Caco-2 (cell line): ENCODE data around the gene SLC2A6. TPM values are rescaled to one million over a fixed set of nuclear protein-coding genes. Genes with fewer than 3 reads are reported as not detected.

Experiments
- BruUV-seq: library from RNA; stranded (reverse); fragments of 400-500 nt; replicated peaks from 2 replicates; lab custom pipeline; 2021; lab: Mats Ljungman, UMichigan
- CTCF ChIA-PET: fragments of 300-600 bp; sonication (Branson Sonifier 250); formaldehyde crosslinking; loops from one replicate; lab custom pipeline; 2022; ENCODE audit warnings: antibody characterized with exemption; lab: Charles Lee
- POLR2A ChIA-PET: fragments of 300-600 bp; sonication (Branson Sonifier 250); formaldehyde crosslinking; loops from one replicate; lab custom pipeline; 2022; ENCODE audit warnings: antibody characterized with exemption; lab: Charles Lee
- DNase-seq, 2 experiments: peaks; one replicate each; pipeline versions ENCODE4 v3.0.0 to v3.0.0-alpha.2; 2020 to 2022
- H3K27me3 ChIP-seq: replicated peaks from 2 replicates; pipeline ENCODE4 v1.6.0; 2011; ENCODE audit warnings: low read length; ENCODE audit not compliant: control insufficient read depth, insufficient read depth
- H3K36me3 ChIP-seq: 2 replicates; pipeline ENCODE4 v1.5.1; 2011; ENCODE audit warnings: low read length; ENCODE audit not compliant: control insufficient read depth, insufficient read depth
- H3K4me1 ChIP-seq: fragments of 250-450 bp; sonication (Bioruptor Pico); 2 replicates; pipeline ENCODE4 v1.5.1; 2020; ENCODE audit warnings: mild to moderate bottlenecking
- H3K4me3 ChIP-seq: 2 replicates; pipeline ENCODE4 v1.5.1; 2011; ENCODE audit warnings: low read depth, mild to moderate bottlenecking, control low read depth, low read length
- H3K9me3 ChIP-seq: fragments of 250-450 bp; sonication (Bioruptor Pico); 2 replicates; pipeline ENCODE4 v1.5.1; 2020; ENCODE audit warnings: mild to moderate bottlenecking, moderate library complexity
- H3K27ac Mint-ChIP-seq: one replicate; pipeline ENCODE4 v1.8.0; 2022; ENCODE audit warnings: mixed read lengths; ENCODE audit not compliant: unreplicated experiment
- H3K27me3 Mint-ChIP-seq: one replicate; pipeline ENCODE4 v1.8.0; 2022; ENCODE audit warnings: mixed read lengths; ENCODE audit not compliant: insufficient read depth, unreplicated experiment
- H3K36me3 Mint-ChIP-seq: one replicate; pipeline ENCODE4 v1.8.0; 2022; ENCODE audit warnings: mild to moderate bottlenecking, mixed read lengths; ENCODE audit not compliant: insufficient read depth, unreplicated experiment
- H3K4me1 Mint-ChIP-seq: one replicate; pipeline ENCODE4 v1.8.0; 2022; ENCODE audit warnings: low read depth, mixed read lengths; ENCODE audit not compliant: unreplicated experiment
- H3K4me3 Mint-ChIP-seq: one replicate; pipeline ENCODE4 v1.8.0; 2022; ENCODE audit warnings: mild to moderate bottlenecking, moderate library complexity, mixed read lengths; ENCODE audit not compliant: unreplicated experiment
- H3K9me3 Mint-ChIP-seq: one replicate; pipeline ENCODE4 v1.8.0; 2022; ENCODE audit warnings: mixed read lengths; ENCODE audit not compliant: unreplicated experiment
- intact Hi-C: fragments of 100-400 bp; cut with micrococcal nuclease; formaldehyde crosslinking; loops from one replicate; pipeline ENCODE4 v1.10.0; 2022; ENCODE audit not compliant: unreplicated experiment
- total RNA-seq: library from RNA; stranded (reverse); gene quantifications from 2 replicates; pipeline ENCODE4 v1.2.3, GENCODE V29; 2022
- TF ChIP-seq, protein P1 (sequence below), 2 experiments: fragments of 200-600 bp in 1 of 2; IDR thresholded peaks; 1 replicate in 1 of 2; 2 replicates in 1 of 2; pipeline versions ENCODE4 v1.5.1 to v1.8.0; 2011 to 2022; ENCODE audit warnings: antibody characterized with exemption in 1 of 2, control low read depth in 1 of 2, inconsistent platforms in 1 of 2, low read depth in 1 of 2, low read length in 1 of 2, mild to moderate bottlenecking in 1 of 2, moderate library complexity in 1 of 2; ENCODE audit not compliant: insufficient read depth in 1 of 2, severe bottlenecking in 1 of 2, unreplicated experiment in 1 of 2

SLC2A6 gene
- total RNA-seq, 1 experiment from 2014 or later = 7.1 TPM

DNA sequence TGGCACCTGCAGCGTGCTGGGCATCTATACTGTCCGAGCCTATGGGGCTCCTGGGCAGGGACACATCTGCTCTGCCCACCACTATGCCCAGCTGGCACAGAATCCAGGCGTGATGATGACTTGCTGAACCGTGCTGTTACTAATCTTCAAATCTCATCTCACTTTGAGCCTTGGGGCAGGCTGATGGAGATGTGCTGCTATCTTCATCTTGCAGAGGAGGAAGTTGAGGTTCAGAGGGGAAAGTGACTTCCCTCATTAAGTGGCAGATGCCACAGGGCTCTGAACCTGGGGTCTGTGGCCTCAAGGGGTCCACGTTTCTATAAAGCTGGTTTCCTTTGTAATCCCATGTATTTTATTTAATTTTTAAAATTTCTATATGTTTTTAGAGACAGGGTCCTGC, 4.7 kb downstream of the SLC2A6 start:
- Mint-ChIP-seq H3K36me3 (peaks cover 11% of the 10 kb centered on the region), H3K27me3 (no peaks in the 10 kb centered on the region), H3K4me1 (no peaks in the 10 kb centered on the region), H3K4me3 (no peak overlapping the region), H3K27ac (no peak overlapping the region), H3K9me3 (no peaks in the 10 kb centered on the region)
- H3K27me3 ChIP-seq = no peaks in the 10 kb centered on the region
- TF ChIP-seq, protein P1, sequence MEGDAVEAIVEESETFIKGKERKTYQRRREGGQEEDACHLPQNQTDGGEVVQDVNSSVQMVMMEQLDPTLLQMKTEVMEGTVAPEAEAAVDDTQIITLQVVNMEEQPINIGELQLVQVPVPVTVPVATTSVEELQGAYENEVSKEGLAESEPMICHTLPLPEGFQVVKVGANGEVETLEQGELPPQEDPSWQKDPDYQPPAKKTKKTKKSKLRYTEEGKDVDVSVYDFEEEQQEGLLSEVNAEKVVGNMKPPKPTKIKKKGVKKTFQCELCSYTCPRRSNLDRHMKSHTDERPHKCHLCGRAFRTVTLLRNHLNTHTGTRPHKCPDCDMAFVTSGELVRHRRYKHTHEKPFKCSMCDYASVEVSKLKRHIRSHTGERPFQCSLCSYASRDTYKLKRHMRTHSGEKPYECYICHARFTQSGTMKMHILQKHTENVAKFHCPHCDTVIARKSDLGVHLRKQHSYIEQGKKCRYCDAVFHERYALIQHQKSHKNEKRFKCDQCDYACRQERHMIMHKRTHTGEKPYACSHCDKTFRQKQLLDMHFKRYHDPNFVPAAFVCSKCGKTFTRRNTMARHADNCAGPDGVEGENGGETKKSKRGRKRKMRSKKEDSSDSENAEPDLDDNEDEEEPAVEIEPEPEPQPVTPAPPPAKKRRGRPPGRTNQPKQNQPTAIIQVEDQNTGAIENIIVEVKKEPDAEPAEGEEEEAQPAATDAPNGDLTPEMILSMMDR (IDR thresholded peaks at IDR 0.05; ENCODE audit: insufficient read depth in 1 of 2, low read depth in 1 of 2, low read length in 1 of 2, severe bottlenecking in 1 of 2, unreplicated experiment in 1 of 2) = no peak
- BruUV-seq = no TSS peak
- DNase-seq = no peak
- intact Hi-C loops = no loop called here
- H3K4me3 ChIP-seq = no peak overlapping the region
- POLR2A ChIA-PET = no interaction called here
- no peaks in the 10 kb centered on the region for H3K36me3 ChIP-seq
- 0 out of 2 replicates have a peak, but pooled peaks cover 7% of the 10 kb centered on the region for H3K4me1 ChIP-seq
- CTCF ChIA-PET = no interaction called here
- H3K9me3 ChIP-seq = no peaks in the 10 kb centered on the region

DNA sequence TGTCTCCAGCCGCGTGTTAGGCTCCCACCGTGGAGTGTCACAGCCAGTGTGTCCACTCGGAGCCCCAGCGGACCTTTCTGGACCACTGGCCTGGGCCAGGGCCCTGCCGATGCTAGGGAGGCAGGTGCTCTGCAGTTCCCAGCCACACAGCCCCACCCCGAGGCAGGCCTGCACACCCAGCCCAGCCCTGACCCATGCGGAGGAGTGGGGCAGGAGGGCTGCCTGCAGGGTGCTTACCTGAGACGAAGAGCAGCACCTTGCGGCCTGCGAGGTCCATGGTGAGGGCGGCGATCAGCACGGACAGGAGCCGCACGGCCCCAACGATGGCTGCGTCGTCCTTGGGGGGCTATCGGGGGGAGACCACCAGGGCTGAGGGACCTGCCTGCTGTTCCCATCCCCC, 5.2 kb downstream of the SLC2A6 start:
- TF ChIP-seq, protein P1 (IDR thresholded peaks at IDR 0.05; ENCODE audit: insufficient read depth in 1 of 2, low read depth in 1 of 2, low read length in 1 of 2, severe bottlenecking in 1 of 2, unreplicated experiment in 1 of 2) = no peak
- Mint-ChIP-seq H3K27me3 (no peaks in the 10 kb centered on the region), H3K36me3 (peaks cover 11% of the 10 kb centered on the region), H3K27ac (no peak overlapping the region), H3K4me1 (no peaks in the 10 kb centered on the region), H3K4me3 (no peak overlapping the region), H3K9me3 (no peaks in the 10 kb centered on the region)
- Histone ChIP-seq H3K4me1 (0 out of 2 replicates have a peak, but pooled peaks cover 7% of the 10 kb centered on the region), H3K4me3 (no peak overlapping the region), H3K9me3 (no peaks in the 10 kb centered on the region), H3K27me3 (no peaks in the 10 kb centered on the region), H3K36me3 (no peaks in the 10 kb centered on the region)
- no peak for DNase-seq
- intact Hi-C loops = no loop called here
- ChIA-PET POLR2A (no interaction called here), CTCF (no interaction called here)
- no TSS peak for BruUV-seq

DNA sequence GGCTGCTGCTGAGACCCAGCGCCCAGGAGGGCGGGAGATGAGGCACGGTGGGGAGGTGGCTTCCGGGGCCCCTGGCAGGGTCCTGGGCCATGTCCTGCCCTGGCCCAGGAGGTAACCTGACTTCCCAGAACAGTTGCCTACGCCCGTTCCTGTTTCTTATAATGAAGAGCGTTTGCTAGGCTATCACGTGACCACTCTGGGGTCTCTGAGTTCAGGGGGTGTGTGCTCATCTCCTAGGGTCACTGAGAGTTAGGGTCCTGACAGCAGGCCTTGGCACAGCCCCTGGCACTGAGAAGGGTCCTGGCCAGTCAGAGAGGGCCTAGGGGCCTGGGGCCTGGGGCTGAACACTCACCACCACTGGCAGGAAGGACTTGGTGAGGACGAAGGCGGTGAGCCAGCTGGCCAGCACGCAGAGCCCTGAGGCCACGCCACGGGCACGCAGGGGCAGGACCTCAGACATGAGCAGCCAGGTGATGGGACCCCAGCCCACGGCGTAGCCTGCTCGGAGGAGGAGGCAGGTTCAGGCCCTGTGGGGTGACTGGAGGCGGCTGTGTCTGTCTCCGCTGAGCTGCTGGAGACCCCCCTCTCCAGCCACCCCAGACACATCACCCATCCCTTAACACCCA, 6.0 kb downstream of the SLC2A6 start:
- Mint-ChIP-seq H3K36me3 (peaks cover 11% of the 10 kb centered on the region), H3K27me3 (no peaks in the 10 kb centered on the region), H3K9me3 (no peaks in the 10 kb centered on the region), H3K4me1 (no peaks in the 10 kb centered on the region), H3K4me3 (no peak overlapping the region), H3K27ac (no peak overlapping the region)
- Histone ChIP-seq H3K9me3 (no peaks in the 10 kb centered on the region), H3K36me3 (no peaks in the 10 kb centered on the region), H3K4me1 (no peaks in the 10 kb centered on the region), H3K27me3 (no peaks in the 10 kb centered on the region), H3K4me3 (no peak overlapping the region)
- no TSS peak for BruUV-seq
- ChIA-PET POLR2A (no interaction called here), CTCF (no interaction called here)
- DNase-seq = no peak
- intact Hi-C loops = no loop called here
- TF ChIP-seq, protein P1 (IDR thresholded peaks at IDR 0.05; ENCODE audit: insufficient read depth in 1 of 2, low read depth in 1 of 2, low read length in 1 of 2, severe bottlenecking in 1 of 2, unreplicated experiment in 1 of 2) = no peak
